ENCODE data around the gene PRTFDC1.

The PRTFDC1 gene

GRCh38 chr10:24901686-24902399 lies 50.6 kb downstream of the PRTFDC1 start:
- no peaks in the 10 kb centered on the region for H3K9me2 ChIP-seq (replicated peaks; ENCODE audit: control insufficient read depth, low read length)
- H3K27ac ChIP-seq (ENCODE audit: low read depth, low read length): no peak overlapping the region
- H3K9me3 ChIP-seq (ENCODE audit: control insufficient read depth, insufficient read depth, low read length): no peaks in the 10 kb centered on the region
- H3K4me2 ChIP-seq (ENCODE audit: low read length): no peak overlapping the region
- no peaks in the 10 kb centered on the region for H3K27me3 ChIP-seq (ENCODE audit: control insufficient read depth, low read length)
- no peaks in the 10 kb centered on the region for H4K20me1 ChIP-seq (ENCODE audit: control insufficient read depth, insufficient read depth, low read depth, low read length)
- H3K36me3 ChIP-seq (ENCODE audit: control insufficient read depth, low read length): no peaks in the 10 kb centered on the region
- H3K4me3 ChIP-seq (ENCODE audit: low read length): no peak overlapping the region
- no peaks in the 10 kb centered on the region for H3K79me2 ChIP-seq (ENCODE audit: control insufficient read depth, low read length)
- TF ChIP-seq CTCF (IDR thresholded peaks at IDR 0.05; ENCODE audit: low read depth, low read length, poor library complexity, severe bottlenecking): no peak
- TF ChIP-seq EZH2phosphoT487 (IDR thresholded peaks at IDR 0.05; ENCODE audit: borderline replicate concordance, low read length): no peak
- H3K4me1 ChIP-seq (ENCODE audit: control insufficient read depth, low read length): peaks cover 14% of the 10 kb centered on the region
- no peaks in the 10 kb centered on the region for H3F3A ChIP-seq (ENCODE audit: control insufficient read depth, insufficient read depth)

DNA sequence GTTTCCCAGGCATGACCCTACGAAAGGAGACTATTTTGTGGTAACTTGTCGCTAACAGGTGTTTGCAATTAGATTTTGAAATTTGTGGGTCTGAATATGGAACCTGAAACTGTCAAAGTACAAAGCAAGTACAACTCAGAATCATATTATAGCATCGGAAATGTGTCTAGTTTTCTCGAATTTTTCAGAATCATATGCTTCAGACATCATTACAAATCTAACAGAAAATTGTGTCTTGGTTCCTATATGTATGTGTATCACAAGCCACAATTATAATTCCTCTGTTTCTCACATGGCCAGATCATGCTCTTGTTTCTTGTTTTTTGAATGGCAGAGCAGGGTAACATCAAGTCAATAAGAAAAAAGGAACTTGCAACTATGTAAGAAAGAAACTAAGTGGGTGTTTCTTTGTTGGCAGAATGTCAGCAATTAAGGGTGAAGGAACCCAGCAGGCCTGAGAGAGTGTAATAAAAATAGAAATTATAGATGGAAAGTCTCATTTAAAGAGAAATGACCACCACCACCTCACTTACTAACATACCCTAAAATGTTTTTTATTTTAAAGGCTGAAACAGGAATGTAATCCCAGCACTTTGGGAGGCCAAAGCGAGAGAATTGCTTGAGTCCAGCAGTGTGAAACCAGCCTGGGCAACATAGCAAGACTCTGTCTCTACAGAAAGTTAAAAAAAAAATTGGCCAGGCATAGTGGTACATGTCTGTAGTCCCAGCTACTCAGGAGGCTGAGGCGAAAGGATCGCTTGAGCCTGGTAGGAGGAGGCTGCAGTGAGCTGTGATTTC lies 51.3 kb downstream of the PRTFDC1 start:
- Histone ChIP-seq H4K20me1 (ENCODE audit: control insufficient read depth, insufficient read depth, low read depth, low read length) (no peaks in the 10 kb centered on the region), H3K9me3 (ENCODE audit: control insufficient read depth, insufficient read depth, low read length) (no peaks in the 10 kb centered on the region), H3F3A (ENCODE audit: control insufficient read depth, insufficient read depth) (no peaks in the 10 kb centered on the region), H3K27ac (ENCODE audit: low read depth, low read length) (peak overlapping the region; percentile 13), H3K36me3 (ENCODE audit: control insufficient read depth, low read length) (no peaks in the 10 kb centered on the region), H3K79me2 (ENCODE audit: control insufficient read depth, low read length) (no peaks in the 10 kb centered on the region), H3K4me3 (ENCODE audit: low read length) (no peak overlapping the region), H3K4me1 (ENCODE audit: control insufficient read depth, low read length) (peaks cover 14% of the 10 kb centered on the region), H3K27me3 (ENCODE audit: control insufficient read depth, low read length) (no peaks in the 10 kb centered on the region), H3K4me2 (ENCODE audit: low read length) (peak overlapping the region; percentile 31), H3K9me2 (replicated peaks; ENCODE audit: control insufficient read depth, low read length) (no peaks in the 10 kb centered on the region)
- no peak for TF ChIP-seq CTCF (IDR thresholded peaks at IDR 0.05; ENCODE audit: low read depth, low read length, poor library complexity, severe bottlenecking)
- no peak for TF ChIP-seq EZH2phosphoT487 (IDR thresholded peaks at IDR 0.05; ENCODE audit: borderline replicate concordance, low read length)

DNA sequence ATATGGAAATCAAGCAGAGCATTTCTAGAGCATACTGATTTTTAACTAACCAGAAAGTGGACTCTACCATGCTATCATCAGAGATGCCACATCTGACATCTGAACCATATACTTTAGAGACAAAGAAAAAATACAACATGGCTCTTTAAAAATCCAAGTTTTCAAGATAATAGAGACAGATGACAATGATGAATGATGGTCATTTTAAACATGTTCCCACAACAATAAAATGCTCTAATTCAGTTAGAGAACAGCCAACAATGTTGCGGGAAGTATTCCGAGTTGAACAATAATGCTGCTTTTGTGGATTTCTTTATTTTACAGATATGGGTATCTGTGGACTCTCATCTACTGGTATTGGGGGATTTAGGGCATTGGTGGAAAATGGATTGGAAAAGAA lies 52.8 kb downstream of the PRTFDC1 start:
- Histone ChIP-seq H4K20me1 (ENCODE audit: control insufficient read depth, insufficient read depth, low read depth, low read length) (no peaks in the 10 kb centered on the region), H3K27ac (ENCODE audit: low read depth, low read length) (no peak overlapping the region), H3K36me3 (ENCODE audit: control insufficient read depth, low read length) (no peaks in the 10 kb centered on the region), H3K4me2 (ENCODE audit: low read length) (no peak overlapping the region), H3K4me3 (ENCODE audit: low read length) (no peak overlapping the region), H3K9me2 (replicated peaks; ENCODE audit: control insufficient read depth, low read length) (no peaks in the 10 kb centered on the region), H3K27me3 (ENCODE audit: control insufficient read depth, low read length) (no peaks in the 10 kb centered on the region), H3F3A (ENCODE audit: control insufficient read depth, insufficient read depth) (no peaks in the 10 kb centered on the region), H3K4me1 (ENCODE audit: control insufficient read depth, low read length) (peaks cover 14% of the 10 kb centered on the region), H3K9me3 (ENCODE audit: control insufficient read depth, insufficient read depth, low read length) (no peaks in the 10 kb centered on the region), H3K79me2 (ENCODE audit: control insufficient read depth, low read length) (no peaks in the 10 kb centered on the region)
- TF ChIP-seq CTCF (IDR thresholded peaks at IDR 0.05; ENCODE audit: low read depth, low read length, poor library complexity, severe bottlenecking) (no peak), EZH2phosphoT487 (IDR thresholded peaks at IDR 0.05; ENCODE audit: borderline replicate concordance, low read length) (no peak)

Measured in DOHH2 (cell line).